ENCODE results near the gene SLC28A3.
"Not testable (repeated sequence)": the region's sequence is repeated elsewhere in the genome, so short reads cannot be mapped to it uniquely, and the experiment has no call there.

SLC28A3 gene, protein sequence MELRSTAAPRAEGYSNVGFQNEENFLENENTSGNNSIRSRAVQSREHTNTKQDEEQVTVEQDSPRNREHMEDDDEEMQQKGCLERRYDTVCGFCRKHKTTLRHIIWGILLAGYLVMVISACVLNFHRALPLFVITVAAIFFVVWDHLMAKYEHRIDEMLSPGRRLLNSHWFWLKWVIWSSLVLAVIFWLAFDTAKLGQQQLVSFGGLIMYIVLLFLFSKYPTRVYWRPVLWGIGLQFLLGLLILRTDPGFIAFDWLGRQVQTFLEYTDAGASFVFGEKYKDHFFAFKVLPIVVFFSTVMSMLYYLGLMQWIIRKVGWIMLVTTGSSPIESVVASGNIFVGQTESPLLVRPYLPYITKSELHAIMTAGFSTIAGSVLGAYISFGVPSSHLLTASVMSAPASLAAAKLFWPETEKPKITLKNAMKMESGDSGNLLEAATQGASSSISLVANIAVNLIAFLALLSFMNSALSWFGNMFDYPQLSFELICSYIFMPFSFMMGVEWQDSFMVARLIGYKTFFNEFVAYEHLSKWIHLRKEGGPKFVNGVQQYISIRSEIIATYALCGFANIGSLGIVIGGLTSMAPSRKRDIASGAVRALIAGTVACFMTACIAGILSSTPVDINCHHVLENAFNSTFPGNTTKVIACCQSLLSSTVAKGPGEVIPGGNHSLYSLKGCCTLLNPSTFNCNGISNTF
- total RNA-seq = 0.06 to 0.22 reads per million in 2 experiments

DNA sequence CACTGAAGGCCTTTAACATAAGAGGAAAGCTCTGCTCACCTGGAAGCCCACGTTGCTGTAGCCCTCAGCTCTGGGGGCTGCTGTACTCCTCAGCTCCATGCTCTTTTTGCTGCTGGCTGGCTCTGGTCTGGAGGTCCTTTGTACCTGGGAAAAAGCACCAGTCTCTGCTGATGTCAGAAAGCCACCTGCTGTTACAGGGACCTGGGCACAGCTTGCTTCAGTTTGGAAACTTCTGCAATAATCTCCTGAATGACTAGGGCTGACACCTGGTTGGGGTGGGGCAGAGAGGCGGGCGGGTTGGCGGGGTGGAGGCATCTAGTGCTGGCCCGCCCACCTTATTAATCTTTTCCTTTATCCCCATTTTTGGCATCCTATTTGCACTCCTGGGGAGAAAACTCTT is at the start of gene SLC28A3:
SLC28A3 (minus strand) TSS at position 224 of the 400 bp plus-strand sequence; CDS start at position 99, 125 bp downstream.
- no peak for DNase-seq (ENCODE audit: low read depth)

DNA sequence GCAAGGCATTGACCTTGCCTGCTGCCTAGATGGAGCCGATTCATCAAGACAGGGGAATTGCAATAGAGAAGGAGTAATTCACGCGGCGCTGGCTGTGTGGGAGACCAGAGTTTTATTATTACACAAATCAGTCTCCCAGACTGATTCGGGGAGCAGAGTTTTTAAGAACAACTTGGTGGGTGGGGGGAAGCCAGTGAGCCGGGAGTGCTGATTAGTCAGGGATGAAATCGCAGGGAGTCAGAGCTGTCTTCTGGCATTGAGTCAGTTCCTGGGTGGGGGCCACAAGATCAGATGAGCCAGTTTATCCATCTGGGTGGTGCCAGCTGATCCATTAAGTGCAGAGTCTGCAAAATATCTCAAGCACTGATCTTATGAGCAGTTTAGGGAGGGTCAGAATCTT is 49.7 kb upstream of the SLC28A3 start:
- not testable (repeated sequence) for DNase-seq (ENCODE audit: low read depth)

DNA sequence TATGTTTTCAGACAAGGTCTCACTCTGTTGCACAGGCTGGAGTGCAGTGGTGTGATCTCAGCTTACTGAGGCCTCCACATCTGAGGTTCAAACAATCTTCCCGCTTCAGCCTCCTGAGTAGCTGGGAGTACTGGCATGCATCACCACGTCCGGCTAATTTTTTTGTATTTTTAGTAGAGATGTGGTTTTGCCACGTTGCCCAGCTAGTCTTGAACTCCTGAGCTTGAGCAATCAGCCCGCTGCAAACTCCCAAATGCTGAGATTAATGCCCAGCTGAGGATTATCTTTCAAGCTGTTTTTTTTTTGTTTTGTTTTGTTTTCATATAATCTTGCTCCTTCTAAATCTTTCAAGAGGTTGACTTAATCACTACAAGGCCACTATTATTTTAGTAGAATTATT is 47.3 kb upstream of the SLC28A3 start:
- no peak for DNase-seq (ENCODE audit: low read depth)

DNA sequence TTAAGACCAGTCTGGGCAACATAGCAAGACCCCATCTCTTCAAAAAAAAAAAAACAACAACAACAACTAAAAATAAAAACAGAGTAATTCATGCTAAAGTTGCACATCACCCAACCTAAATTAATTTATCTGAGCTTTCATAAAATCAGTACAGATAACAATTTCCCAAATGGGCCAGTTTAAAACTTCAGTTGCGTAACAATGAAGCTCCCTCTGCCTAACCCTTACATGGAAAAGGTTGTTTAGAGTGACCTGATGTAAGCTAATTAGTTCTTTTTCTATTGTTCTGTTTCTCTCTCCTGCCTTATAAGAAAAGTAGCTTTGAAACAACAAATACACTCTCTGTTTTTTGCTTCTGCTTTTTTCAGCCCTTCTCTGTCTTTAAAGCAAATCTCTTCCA is 46.2 kb upstream of the SLC28A3 start:
- DNase-seq (ENCODE audit: low read depth) = no peak

DNA sequence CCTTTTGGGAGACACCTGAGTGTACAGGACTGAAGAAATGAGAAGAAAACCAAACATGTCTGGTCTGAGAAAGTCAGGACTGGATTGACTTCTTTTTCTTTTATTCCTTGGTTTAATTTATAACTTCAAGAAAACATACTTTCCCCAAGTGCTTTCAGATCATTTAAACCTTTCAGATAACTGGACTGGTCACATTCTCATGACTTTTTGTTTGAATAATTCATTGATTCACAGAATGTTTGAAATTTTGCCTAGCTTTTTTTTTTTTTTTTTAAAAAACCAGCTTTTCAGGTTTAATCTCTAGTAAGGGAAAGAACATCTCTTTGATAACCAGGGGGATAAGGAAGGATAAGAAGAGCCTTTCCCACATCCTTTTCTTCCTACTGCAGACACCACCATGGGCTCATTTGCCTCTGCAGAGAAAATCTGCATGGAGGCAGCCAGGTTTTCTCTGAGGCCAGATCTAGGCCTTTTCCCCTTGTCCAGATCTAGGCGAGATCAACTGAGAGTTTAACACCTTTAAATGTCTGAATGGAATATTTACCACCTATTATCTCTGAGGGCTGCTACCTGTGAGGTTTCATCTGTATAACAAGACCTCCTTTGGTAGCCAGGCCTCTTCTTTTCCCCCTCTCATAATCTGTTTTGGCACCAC is 45.0 kb upstream of the SLC28A3 start:
- DNase-seq (ENCODE audit: low read depth) = no peak

DNA sequence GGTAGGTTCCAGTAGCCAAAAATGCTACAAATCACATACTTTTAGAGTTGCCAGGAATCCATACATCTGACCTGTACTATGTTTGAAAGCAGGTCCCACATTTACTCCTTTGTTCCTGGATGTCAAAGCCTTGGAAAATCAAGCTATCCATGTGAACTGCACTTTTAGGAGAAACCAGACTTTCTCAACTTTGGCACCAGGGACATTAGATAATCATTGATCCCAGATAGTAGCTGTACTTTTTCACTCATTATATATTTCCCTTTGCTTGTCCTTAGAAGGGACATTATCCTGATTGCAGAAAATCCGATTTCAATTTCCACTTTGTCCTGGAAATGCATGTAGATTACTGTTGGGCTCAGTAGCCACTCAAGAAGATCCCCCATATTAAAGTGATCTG is 44.1 kb upstream of the SLC28A3 start:
- DNase-seq (ENCODE audit: low read depth) = no peak

DNA sequence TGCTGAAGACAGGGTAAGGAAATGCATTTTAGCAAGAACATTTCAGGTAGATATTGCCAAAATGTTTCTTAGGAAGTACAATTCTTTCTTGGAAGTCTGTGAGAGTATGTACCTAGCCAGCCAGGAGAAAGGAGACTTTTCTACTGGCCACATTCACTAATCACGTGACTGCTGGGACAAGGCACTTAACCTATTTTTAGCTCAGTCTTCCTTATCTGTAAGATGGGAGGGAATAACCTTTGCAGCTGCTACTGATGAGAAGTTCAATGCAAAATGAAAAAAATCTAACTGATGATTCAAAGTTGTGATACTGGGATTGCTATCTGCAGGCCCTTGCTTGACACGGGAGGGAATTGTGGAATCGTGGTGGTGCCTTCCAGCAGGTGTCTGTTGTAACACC is 42.6 kb upstream of the SLC28A3 start:
- DNase-seq (ENCODE audit: low read depth) = no peak

DNA sequence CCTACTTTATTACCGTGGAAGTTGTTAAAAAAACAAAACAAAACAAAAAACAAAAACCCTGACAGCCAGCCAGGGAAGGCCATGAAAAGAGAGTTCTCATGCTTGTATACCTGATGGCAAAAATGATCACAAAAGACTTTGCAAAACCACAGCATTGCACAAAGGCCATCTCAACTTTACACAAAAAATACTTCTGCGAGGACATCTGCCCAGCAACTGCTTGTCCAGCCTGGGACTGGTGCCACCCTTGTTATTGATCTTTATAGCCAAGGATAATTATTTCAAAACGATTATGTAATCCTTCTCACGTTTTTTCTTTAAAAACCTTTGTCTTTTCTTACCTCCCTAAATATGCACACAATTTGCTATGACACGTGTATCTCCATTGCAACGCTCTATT is 42.2 kb upstream of the SLC28A3 start:
- no peak for DNase-seq (ENCODE audit: low read depth)

DNA sequence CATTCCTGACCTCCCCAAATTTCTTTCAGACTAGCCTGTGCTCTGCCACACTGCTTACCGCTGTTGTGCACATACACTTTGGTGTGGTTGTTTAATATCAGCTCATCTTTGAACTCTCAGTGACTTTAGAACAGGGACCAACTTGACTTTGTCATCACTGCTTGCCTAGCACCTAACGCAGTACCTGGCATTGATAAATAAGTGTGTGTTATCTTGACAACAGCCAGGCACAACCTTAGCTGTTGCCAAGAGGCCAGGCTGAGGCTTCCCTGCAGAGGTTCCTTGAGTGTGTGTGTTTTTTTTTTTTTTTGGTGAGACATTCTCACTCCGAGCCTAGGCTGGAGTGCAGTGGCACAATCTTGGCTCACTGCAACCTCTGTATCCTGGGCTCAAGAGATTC is 41.0 kb upstream of the SLC28A3 start:
- DNase-seq (ENCODE audit: low read depth) = no peak

DNA sequence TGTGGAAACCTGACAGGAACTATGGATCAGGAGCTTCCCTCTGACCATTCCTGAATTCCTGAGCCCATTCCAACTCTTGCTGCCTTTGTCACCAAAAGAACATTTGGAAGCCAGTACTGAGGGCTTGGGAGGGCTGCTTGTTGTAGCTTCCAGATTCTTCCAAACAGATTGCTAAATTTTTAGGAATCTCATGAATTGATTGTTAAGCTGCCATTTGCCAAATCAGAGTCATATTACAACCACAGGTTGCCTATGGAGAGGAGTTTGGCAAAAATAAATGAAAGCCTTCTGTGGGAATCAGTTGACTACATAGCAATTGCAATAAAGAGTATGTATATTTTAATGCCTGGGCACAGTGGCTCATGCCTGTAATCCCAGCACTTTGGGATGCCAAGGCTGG is 39.2 kb upstream of the SLC28A3 start:
- no peak for DNase-seq (ENCODE audit: low read depth)

DNA sequence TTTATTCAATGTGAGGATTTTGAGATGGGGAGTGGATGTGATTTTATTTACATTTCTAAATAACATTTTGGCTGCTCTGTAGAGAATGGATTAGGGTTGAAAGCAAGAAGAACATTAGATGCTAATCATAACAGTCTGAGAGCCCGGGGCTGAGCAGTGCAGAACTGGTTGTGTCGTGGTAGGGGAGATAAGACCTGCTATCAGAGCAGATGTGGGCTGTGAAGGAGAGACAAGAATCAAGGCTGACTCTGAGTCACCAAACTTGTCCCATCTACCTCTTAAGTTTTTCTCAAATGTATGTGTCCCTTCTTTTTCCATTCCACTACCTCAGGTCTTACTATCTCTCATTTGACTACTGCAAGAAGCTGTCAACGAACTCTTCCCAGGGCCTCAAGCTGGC is 35.4 kb upstream of the SLC28A3 start:
- no peak for DNase-seq (ENCODE audit: low read depth)

DNA sequence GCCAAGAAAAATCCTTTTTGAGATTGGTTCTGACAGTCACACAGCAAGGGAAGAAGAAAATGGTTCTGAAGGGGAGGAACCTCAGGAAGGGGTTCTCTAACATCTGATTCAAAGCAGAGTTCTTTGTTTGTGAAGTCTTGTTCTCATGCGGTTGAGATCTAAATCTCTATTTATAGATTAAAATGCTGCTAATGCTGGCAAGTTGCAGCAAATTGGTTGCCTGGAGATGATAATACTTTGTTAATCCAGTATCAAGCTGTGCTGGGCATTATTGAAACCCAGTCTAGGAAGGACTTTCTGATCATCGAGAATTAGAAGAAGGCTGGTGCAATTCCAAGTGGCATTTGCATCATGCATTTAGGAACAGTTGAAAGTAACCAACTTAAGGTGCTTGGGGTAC is 34.0 kb upstream of the SLC28A3 start:
- no peak for DNase-seq (ENCODE audit: low read depth)

DNA sequence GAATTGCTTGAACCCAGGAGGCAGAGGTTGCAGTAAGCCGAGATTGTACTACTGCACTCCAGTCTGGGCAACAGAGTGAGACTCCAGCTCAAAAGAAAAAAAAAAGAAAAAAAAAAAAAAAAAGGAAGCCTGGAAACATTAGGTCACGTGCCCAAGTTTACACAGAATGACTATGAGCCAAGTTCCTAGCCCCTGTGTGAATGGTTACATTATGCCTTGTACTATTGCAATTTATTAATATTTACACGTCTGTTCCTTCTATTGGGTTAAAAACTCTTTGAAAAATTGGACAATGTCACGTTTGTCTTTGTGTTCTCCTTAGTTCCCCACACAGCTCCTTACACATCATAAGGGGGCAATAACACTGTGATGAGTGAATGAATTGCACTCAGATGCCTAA is 33.5 kb upstream of the SLC28A3 start:
- no peak for DNase-seq (ENCODE audit: low read depth)

DNA sequence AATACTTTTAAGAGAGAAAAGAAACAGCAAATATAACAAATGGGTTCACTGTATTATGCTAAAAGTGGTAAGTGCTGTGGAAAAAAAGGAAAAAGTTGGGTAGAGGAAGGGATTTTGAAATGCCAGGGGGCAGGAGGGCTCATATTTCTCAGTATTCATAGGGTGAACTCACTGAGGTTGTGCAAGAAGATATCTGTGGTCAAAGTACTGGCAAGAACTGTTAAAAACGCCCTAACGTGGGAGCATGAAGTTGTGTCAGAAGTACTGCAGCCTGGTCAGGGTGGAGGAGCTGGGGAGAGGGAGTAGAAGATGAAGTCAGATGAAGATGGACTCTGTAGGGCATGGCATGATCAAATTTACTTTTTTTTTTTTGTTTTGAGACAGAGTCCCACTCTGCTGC is 31.2 kb upstream of the SLC28A3 start:
- DNase-seq (ENCODE audit: low read depth) = no peak

DNA sequence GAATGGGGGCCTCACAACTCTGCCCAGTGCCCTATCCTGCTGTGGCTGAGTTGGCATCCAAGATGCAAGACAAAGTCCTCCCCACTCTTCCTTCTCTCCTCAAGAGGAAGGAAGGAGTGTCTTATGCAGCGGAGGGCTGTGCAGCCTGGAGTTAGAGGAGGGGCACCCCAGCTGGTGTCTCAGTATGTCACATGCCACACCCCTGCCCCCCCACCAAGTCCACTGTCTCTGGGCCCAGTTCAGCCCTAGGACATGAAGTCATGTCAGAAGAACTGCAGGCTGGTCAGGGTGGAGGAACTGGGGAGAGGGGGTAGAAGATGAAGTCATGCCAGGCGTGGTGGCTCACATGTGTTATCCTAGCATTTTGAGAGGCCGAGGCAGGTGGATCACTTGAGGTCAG is 28.0 kb upstream of the SLC28A3 start:
- no peak for DNase-seq (ENCODE audit: low read depth)

DNA sequence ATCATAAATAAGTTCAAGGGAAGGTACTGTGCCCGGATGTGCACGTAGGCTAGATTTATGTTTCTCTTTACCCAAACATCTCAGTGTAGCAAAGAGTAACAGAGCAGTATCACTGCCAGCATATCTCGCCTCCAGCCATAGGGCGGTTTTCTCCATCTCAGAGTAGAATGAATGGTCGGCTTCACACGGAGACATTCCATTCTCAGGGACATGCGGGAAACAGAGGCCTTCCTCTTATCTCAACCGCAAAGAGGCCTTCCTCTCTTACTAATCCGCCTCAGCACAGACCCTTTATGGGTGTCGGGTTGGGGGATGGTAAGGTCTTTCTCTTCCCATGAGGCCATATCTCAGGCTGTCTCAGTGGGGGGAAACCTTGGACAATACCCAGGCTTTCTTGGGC is 27.2 kb upstream of the SLC28A3 start:
- DNase-seq (ENCODE audit: low read depth) = not testable (repeated sequence)

DNA sequence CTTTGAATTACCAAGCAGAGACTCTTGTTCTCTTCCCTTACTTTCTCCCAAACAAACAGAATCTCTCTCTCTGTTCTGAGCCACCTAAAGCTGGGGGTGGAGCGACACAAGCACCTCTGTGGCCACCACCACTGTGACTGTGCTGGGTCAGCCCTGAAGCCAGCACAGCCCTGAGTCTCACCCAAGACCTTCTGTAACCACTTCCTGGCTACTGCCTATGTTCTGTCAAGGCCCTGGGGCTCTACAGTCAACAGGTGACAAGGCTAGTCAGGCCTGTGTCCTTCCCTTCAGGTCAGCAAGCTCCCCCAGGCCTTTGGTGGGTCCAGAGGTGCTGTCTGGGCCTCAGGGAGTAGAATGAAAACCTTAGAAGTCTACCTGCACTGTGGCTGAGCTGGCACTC is 26.1 kb upstream of the SLC28A3 start:
- no peak for DNase-seq (ENCODE audit: low read depth)

DNA sequence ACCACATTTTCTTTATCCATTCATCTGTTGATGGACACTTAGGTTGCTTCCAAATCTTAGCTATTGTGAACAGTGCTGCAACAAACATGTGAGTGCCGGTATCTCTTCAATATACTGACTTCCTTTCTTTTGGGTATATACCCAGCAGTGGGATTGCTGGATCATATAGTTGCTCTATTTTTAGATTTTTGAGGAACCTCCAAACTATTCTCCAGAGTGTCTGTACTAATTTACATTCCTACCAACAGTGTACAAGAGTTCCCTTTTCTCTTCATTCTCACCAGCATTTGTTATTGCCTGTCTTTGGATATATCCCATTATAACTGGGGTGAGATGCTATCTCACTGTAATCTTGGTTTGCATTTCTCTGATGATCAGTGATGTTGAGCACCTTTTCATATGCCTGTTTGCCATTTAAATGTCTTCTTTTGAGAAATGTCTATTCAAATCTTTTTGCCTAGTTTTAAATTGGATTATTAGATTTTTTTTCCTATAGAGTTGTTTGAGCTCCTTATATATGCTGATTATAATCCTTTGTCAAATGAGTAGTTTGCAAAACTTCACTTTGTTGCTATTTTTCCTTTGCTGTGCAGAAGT is 24.4 kb upstream of the SLC28A3 start:
- DNase-seq (ENCODE audit: low read depth) = not testable (repeated sequence)

DNA sequence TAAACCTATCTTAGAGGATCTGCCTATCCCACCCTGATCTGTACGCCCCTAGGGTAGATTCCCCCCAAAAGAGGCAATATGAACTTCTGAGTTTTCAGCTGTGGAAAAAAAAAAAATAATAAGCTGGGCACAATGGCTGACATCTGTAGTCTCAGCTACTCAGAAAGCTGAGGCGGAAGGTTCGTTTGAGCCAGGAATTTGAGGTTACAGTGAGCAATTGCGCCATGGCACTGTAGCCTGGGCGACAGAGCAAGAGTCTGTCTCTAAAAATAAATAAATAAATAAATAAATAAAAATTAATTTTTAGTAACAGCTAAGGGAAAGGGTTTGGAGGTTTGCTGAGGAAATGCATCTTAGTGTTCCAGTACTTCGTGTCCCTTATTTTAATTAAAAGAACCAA is 21.1 kb upstream of the SLC28A3 start:
- DNase-seq (ENCODE audit: low read depth) = no peak

DNA sequence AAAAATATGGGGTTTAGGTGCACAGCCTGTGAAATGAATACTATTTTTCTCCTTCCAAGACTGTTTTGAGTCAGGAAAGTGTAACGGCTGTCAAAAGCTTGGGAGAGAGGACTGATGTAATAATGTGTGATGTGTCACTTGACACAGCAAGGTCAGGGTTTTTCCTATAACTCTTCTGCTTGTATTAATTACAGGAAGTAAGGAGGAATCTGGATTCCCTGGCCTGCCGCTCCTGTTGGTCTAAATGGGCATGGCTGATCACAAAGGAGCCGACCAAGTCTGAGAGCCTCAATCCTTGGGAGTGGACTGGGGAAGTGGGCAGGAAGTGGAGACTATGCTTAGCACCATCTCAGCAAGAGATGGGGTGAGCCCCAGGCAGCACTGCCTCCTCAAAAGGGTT is 16.7 kb upstream of the SLC28A3 start:
- no peak for DNase-seq (ENCODE audit: low read depth)

DNA sequence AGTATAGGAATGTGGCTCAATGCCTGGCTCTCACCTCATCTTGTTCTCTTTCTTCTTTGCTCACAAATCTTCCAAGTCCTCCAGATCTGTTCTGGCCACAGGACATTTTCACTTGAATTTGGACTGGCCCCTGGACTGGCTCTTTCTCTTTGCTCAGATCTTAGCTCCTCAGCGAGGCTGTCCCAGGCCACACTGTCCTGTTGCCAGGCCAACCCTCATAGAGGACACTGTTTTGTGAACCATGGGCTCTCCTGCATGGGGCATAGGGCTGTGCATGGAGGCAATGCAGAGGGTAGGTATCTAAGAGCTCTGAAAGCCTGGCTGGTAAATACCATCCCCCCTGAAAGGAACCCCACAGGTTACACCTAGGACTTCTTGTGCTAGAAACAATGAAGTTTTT is 13.5 kb upstream of the SLC28A3 start:
- DNase-seq (ENCODE audit: low read depth) = no peak

DNA sequence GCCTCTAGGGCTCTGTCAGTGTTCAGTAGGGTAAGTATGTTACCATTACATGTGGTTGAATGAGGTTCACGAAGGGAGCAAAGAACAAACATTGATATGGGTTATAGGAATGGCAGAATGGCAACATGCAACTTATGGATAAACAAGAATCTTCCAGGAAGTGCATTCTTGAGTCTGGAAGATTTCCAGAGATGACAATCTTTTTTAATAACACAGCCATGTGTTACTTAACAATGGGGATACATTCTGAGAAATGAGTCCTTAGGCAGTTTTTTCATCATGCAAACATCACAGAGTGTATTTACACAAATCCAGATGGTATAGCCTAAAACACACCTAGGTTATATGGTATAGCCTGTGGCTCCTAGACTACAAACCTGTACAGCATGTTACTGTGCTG is 9.1 kb upstream of the SLC28A3 start:
- DNase-seq (ENCODE audit: low read depth) = no peak

DNA sequence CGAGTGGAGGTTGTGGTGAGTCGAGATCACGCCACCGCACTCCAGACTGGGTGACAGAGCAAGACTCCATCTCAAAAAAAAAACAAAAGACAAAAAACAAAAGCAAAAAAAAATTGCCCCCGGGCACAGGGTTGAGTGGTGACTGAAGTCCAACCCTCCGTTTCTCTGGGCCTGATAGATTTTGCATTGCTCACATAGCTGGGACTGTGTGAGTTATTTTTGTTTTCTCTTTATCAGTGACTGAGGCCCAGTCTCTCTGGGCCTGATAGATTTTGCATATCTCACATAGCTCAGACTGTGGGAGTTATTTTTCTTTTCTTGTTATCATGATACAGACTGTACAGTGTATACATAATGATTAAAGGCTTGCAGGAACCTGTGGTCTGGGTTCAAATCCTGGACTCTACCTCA is 2.6 kb upstream of the SLC28A3 start:
- no peak for DNase-seq (ENCODE audit: low read depth)

Measured in T follicular helper cell (primary cell).